Thyroid gland (tissue), 4 donors: Measurements from ENCODE around the gene DMP1. TPM values are rescaled to one million over a fixed set of nuclear protein-coding genes. Genes with fewer than 3 reads are reported as not detected.

Source experiments
- DNase-seq, 2 donors: peaks; one replicate each; pipeline ENCODE4 v3.0.0-alpha.2; 2019
- H3K27ac ChIP-seq, 3 donors: fragments of 200-600 bp; sonication (generic); 1 replicate in 2 of 3; 2 replicates in 1 of 3; pipeline ENCODE4 v1.5.1; 2016 to 2019; ENCODE audit warnings: mild to moderate bottlenecking in 1 of 3, moderate library complexity in 1 of 3
- H3K27me3 ChIP-seq: fragments of 200-600 bp; sonication (generic); one replicate; pipeline ENCODE4 v1.5.1; 2019
- H3K36me3 ChIP-seq, 2 donors: fragments of 200-600 bp; sonication (generic); one replicate each; pipeline ENCODE4 v1.5.1; 2016 to 2019
- H3K4me1 ChIP-seq, 2 donors: fragments of 200-600 bp; sonication (generic); one replicate each; pipeline ENCODE4 v1.5.1; 2017 to 2019
- H3K4me3 ChIP-seq, 3 donors: fragments of 200-600 bp; sonication (generic); replicated peaks in 1 of 3; 1 replicate in 2 of 3; 2 replicates in 1 of 3; pipeline ENCODE4 v1.5.1; 2016; ENCODE audit warnings: mild to moderate bottlenecking in 1 of 3
- H3K9me3 ChIP-seq: fragments of 200-600 bp; sonication (generic); one replicate; pipeline ENCODE4 v1.5.1; 2017
- CTCF ChIP-seq, 6 experiments: fragments of 200-600 bp in 3 of 6; fragments of 450-650 bp in 3 of 6; sonication (generic) in 3 of 6; IDR thresholded peaks; one replicate each; pipeline ENCODE4 v1.5.1; 2016 to 2019; ENCODE audit warnings: antibody characterized with exemption in 6 of 6, mild to moderate bottlenecking in 2 of 6, inconsistent platforms in 1 of 6, moderate library complexity in 1 of 6
- POLR2A ChIP-seq, 2 donors: fragments of 450-650 bp; IDR thresholded peaks; one replicate each; pipeline ENCODE4 v1.6.1; 2017; ENCODE audit warnings: antibody characterized with exemption in 2 of 2, mild to moderate bottlenecking in 2 of 2, moderate library complexity in 1 of 2
- WGBS, 2 donors: methylation state at CpG; one replicate each; pipeline ENCODE4 v1.1.5; 2017; 5-methylcytosine and 5-hydroxymethylcytosine counted together
- intact Hi-C: fragments of 100-400 bp; cut with DNase I; formaldehyde crosslinking; loops from one replicate; pipeline ENCODE4 v1.15.1; 2023
- total RNA-seq, 4 donors: library from RNA; depleted of rRNA; stranded (reverse); fragments of >200 nt; gene quantifications; one replicate each; pipeline ENCODE4 v1.2.3, GENCODE V29; 2016

The DMP1 gene
- total RNA-seq, 4 donors from 2014 or later = not detected

- Histone ChIP-seq H3K4me1 (peaks cover 0 to 3% of the 10 kb centered on the region in 2 donors), H3K9me3 (no peaks in the 10 kb centered on the region), H3K36me3 (no peaks in the 10 kb centered on the region), H3K27me3 (no peaks in the 10 kb centered on the region), H3K4me3 (no peak overlapping the region), H3K27ac (no peak overlapping the region)
- intact Hi-C loops = no loop called here
- WGBS, 2 donors = 80 to 88% methylated on average over 1 of the region's 1 CpG
- TF ChIP-seq POLR2A (IDR thresholded peaks at IDR 0.05) (no peak), CTCF (IDR thresholded peaks at IDR 0.05) (no peak)
- DNase-seq = no peak
These were observed 17.6 kb upstream of the DMP1 start for GRCh38 chr4:87632469-87632868.

GRCh38 chr4:87633243-87633642, 16.8 kb upstream of the DMP1 start:
- DNase-seq = no peak
- H3K4me3 ChIP-seq = no peak overlapping the region
- peaks cover 0 to 3% of the 10 kb centered on the region in 2 donors for H3K4me1 ChIP-seq
- no peak for TF ChIP-seq CTCF (IDR thresholded peaks at IDR 0.05)
- TF ChIP-seq POLR2A (IDR thresholded peaks at IDR 0.05) = no peak
- H3K36me3 ChIP-seq = no peaks in the 10 kb centered on the region
- intact Hi-C loops = no loop called here
- 38 to 49% methylated on average over 2 of the region's 2 CpGs for WGBS, 2 donors
- H3K27ac ChIP-seq = no peak overlapping the region
- no peaks in the 10 kb centered on the region for H3K9me3 ChIP-seq
- no peaks in the 10 kb centered on the region for H3K27me3 ChIP-seq

GRCh38 chr4:87644286-87644685, 5.8 kb upstream of the DMP1 start:
- intact Hi-C loops = no loop called here
- H3K27me3 ChIP-seq = no peaks in the 10 kb centered on the region
- no peaks in the 10 kb centered on the region for H3K9me3 ChIP-seq
- H3K36me3 ChIP-seq = no peaks in the 10 kb centered on the region
- WGBS, 2 donors = 95 to 97% methylated on average over 6 of the region's 6 CpGs
- no peak for DNase-seq
- no peak for TF ChIP-seq CTCF (IDR thresholded peaks at IDR 0.05)
- TF ChIP-seq POLR2A (IDR thresholded peaks at IDR 0.05) = no peak
- no peak overlapping the region for H3K27ac ChIP-seq
- H3K4me1 ChIP-seq = no peaks in the 10 kb centered on the region
- no peak overlapping the region for H3K4me3 ChIP-seq

- 91 to 92% methylated on average over 2 of the region's 2 CpGs for WGBS, 2 donors
- no peaks in the 10 kb centered on the region for H3K9me3 ChIP-seq
- no peak overlapping the region for H3K27ac ChIP-seq
- H3K27me3 ChIP-seq = no peaks in the 10 kb centered on the region
- no peak for TF ChIP-seq POLR2A (IDR thresholded peaks at IDR 0.05)
- TF ChIP-seq CTCF (IDR thresholded peaks at IDR 0.05) = no peak
- H3K4me3 ChIP-seq = no peak overlapping the region
- H3K4me1 ChIP-seq = no peaks in the 10 kb centered on the region
- intact Hi-C loops = no loop called here
- DNase-seq = no peak
- no peaks in the 10 kb centered on the region for H3K36me3 ChIP-seq
These were observed 858 bp downstream of the DMP1 start for GRCh38 chr4:87650938-87651337.

- no peaks in the 10 kb centered on the region for H3K36me3 ChIP-seq
- TF ChIP-seq POLR2A (IDR thresholded peaks at IDR 0.05) (no peak), CTCF (IDR thresholded peaks at IDR 0.05) (no peak)
- H3K27ac ChIP-seq = no peak overlapping the region
- 32 to 40% methylated on average over 3 of the region's 3 CpGs for WGBS, 2 donors
- H3K9me3 ChIP-seq = no peaks in the 10 kb centered on the region
- intact Hi-C loops = no loop called here
- no peaks in the 10 kb centered on the region for H3K4me1 ChIP-seq
- H3K4me3 ChIP-seq = no peak overlapping the region
- DNase-seq = no peak
- no peaks in the 10 kb centered on the region for H3K27me3 ChIP-seq
These were observed 1.9 kb downstream of the DMP1 start for GRCh38 chr4:87651941-87652340.
